Cardiac fibroblast (primary cell): ENCODE results near the gene PEPD.

Experiments used
- DNase-seq, 2 donors: peaks; one replicate each; pipeline versions ENCODE4 v3.0.0 to v3.0.0-alpha.2; 2010; ENCODE audit warnings: low read depth in 2 of 2
- H3K4me3 ChIP-seq, 2 donors: replicated peaks in 1 of 2; 1 replicate in 1 of 2; 2 replicates in 1 of 2; pipeline ENCODE4 v1.5.1; 2011; ENCODE audit warnings: low read depth in 2 of 2, low read length in 2 of 2, mild to moderate bottlenecking in 2 of 2, moderate library complexity in 1 of 2
- CTCF ChIP-seq: IDR thresholded peaks from one replicate; pipeline ENCODE4 v1.5.1; 2011; ENCODE audit warnings: low read depth, mild to moderate bottlenecking, low read length, inconsistent platforms

PEPD gene

GRCh38 chr19:33400856-33401682 is 120.5 kb downstream of the PEPD start:
- TF ChIP-seq CTCF = no peak
- no peak overlapping the region for H3K4me3 ChIP-seq
- DNase-seq = no peak

GRCh38 chr19:33399745-33400681 is 121.6 kb downstream of the PEPD start:
- DNase-seq = no peak
- no peak for TF ChIP-seq CTCF
- H3K4me3 ChIP-seq = no peak overlapping the region

GRCh38 chr19:33399081-33399744 is 122.4 kb downstream of the PEPD start:
- no peak overlapping the region for H3K4me3 ChIP-seq
- no peak for DNase-seq
- TF ChIP-seq CTCF = no peak

GRCh38 chr19:33398361-33399060 is 123.1 kb downstream of the PEPD start:
- no peak overlapping the region for H3K4me3 ChIP-seq
- no peak for DNase-seq
- no peak for TF ChIP-seq CTCF

- no peak for DNase-seq
- no peak overlapping the region for H3K4me3 ChIP-seq
- peak; percentile 28 for TF ChIP-seq CTCF
Measured at GRCh38 chr19:33397536-33398360, 123.8 kb downstream of the PEPD start.
